A549 treated with CpdA at 1 μM for 4 hours (cell line): ENCODE measurements around the gene OR8B4. TPM values are rescaled to one million over a fixed set of nuclear protein-coding genes. Genes with fewer than 3 reads are reported as not detected.

Experiments
- total RNA-seq: library from RNA; stranded (reverse); fragments of 200-300 nt; extraction: Qiagen RNA extraction; gene quantifications from 5 replicates; pipeline ENCODE4 v1.2.3, GENCODE V29; 2022; ENCODE audit warnings: low read depth

OR8B4 gene
- not detected in 5 replicates for total RNA-seq

GRCh38 chr11:124424384-124424921 lies at the start of gene OR8B4:
Gene OR8B4 (minus strand): TSS chr11:124424871. CDS start chr11:124424871, 0 bp downstream.

DNA sequence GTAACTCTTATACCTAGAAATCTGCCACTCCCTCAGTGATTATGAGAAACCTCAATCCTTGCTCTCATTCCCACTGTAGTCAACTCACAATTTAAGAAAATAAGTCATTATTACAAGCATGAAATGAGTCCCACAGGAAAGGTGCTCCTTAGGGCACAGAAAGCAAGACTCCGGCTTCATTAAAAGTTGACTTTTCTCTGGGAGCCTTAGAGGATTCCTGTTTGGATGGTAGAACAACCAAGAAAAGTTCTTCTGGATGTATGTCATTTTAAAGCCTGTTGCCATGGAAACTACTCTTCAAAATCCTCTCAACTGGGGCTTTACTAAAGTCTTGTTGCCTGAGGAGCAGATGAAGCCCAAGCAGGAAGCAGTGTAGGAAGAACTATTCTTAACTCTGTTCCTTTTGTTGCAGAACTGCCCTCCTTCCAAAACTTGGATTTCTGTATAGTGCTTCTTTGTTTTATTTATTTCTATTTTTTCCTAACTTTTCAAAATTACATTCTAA lies 21.0 kb upstream of the OR8B4 start, which contains the start of gene OR8B8:
TSS of gene OR8B8 (minus strand) at position 51 of the 505 bp plus-strand sequence. CDS start 4,611 bp downstream, outside the sequence.

DNA sequence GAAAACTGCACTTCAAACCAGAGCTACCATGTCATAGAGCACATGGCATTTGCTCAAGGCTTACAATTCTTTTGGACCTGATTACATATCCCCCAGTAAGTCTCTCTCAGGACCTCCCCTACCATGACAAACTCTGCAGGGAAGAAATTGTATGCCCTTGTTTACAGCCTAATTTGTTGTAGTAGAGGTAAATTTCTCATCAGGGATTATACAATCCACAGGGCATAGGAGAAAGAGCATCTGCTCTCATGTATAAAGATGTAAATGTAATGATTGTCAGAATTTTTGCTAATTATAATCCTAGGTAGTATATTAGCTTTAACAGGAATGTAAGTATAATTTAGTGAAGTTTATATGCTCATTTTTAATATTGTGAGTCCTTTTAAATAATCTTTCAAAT lies 25.7 kb downstream of the OR8B4 start, which contains the start of gene OR8B3:
TSS of gene OR8B3 (minus strand) at position 101 of the 400 bp plus-strand sequence. CDS start 1,673 bp downstream, outside the sequence.

DNA sequence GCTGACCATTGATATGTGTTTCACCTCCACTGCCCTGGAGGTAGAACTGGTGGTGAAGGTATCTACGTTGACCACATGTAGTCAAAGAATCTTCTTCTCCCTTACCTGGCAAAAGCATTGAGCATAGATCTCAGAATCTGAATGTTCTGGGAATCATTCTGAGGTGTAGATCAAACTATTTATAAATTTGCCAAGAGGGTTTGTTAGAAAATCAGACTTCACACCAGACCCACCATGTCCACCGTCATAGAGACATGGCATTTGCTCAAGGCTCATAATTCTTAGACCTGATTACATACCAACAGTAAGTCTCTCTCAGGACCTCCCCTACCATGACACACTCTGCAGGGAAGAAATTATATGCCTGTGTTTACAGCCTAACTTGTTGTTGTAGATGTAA lies 40.3 kb downstream of the OR8B4 start, which contains the start of gene OR8B2:
TSS of gene OR8B2 (minus strand) at position 101 of the 400 bp plus-strand sequence. CDS start 1,156 bp downstream, outside the sequence.

Other genes starting within 250 kb of the OR8B4 start
- gene OR10D3, start 241.5 kb downstream of the OR8B4 start, total RNA-seq: not detected in 5 replicates
- not detected in 5 replicates for gene OR8G1, start 183.8 kb downstream of the OR8B4 start, total RNA-seq
- not detected in 5 replicates for gene OR8G5, start 168.5 kb downstream of the OR8B4 start, total RNA-seq
- not detected in 5 replicates for gene OR8D1, start 110.9 kb downstream of the OR8B4 start, total RNA-seq
- not detected in 5 replicates for gene OR8D2, start 104.7 kb downstream of the OR8B4 start, total RNA-seq
- not detected in 5 replicates for gene OR8B2, start 40.4 kb downstream of the OR8B4 start, total RNA-seq
- gene OR8B3, start 25.8 kb downstream of the OR8B4 start, total RNA-seq: not detected in 5 replicates
- gene OR8B8, start 20.8 kb upstream of the OR8B4 start, total RNA-seq: not detected in 5 replicates
- gene OR8B12, start 118.8 kb upstream of the OR8B4 start, total RNA-seq: not detected in 5 replicates
- not detected in 5 replicates for gene OR8A1, start 145.1 kb upstream of the OR8B4 start, total RNA-seq
- not detected in 5 replicates for gene PANX3, start 186.6 kb upstream of the OR8B4 start, total RNA-seq
- 17.0 to 20.4 TPM (median 17.5 TPM) in 5 replicates for gene TBRG1, start 198.0 kb upstream of the OR8B4 start, total RNA-seq
- 13.4 to 14.9 TPM (median 14.2 TPM) in 5 replicates for gene SIAE, start 248.9 kb upstream of the OR8B4 start, total RNA-seq
- gene SPA17, start 249.0 kb upstream of the OR8B4 start, total RNA-seq: 16.5 to 34.0 TPM (median 18.5 TPM) in 5 replicates